DND-41 (cell line): Measurements from ENCODE around the gene UGCG.

Experiments used
- ATAC-seq: fragments of 200-7000 bp; cut with Tn5 transposase; 3 replicates; pipeline ENCODE4 v1.9.1; 2021; ENCODE audit warnings: low read depth; ENCODE audit not compliant: insufficient read depth
- DNase-seq: peaks from one replicate; pipeline ENCODE4 v3.0.0-alpha.2; 2020
- H2AFZ ChIP-seq: 2 replicates; pipeline ENCODE4 v1.6.0; 2012; ENCODE audit warnings: low read depth, low read length
- H3K27ac ChIP-seq: 2 replicates; pipeline ENCODE4 v1.5.1; 2012; ENCODE audit warnings: low read length, inconsistent platforms
- H3K27me3 ChIP-seq: fragments of 200-600 bp; sonication (generic); 2 replicates; pipeline ENCODE4 v1.6.0; 2012; ENCODE audit warnings: low read length, mild to moderate bottlenecking, inconsistent platforms; ENCODE audit not compliant: insufficient read depth, poor library complexity
- H3K36me3 ChIP-seq: 2 replicates; pipeline ENCODE4 v1.5.1; 2012; ENCODE audit warnings: low read length, inconsistent platforms; ENCODE audit not compliant: insufficient read depth
- H3K4me1 ChIP-seq: 2 replicates; pipeline ENCODE4 v1.5.1; 2012; ENCODE audit warnings: mild to moderate bottlenecking, low read length; ENCODE audit not compliant: insufficient read depth
- H3K4me2 ChIP-seq: 2 replicates; pipeline ENCODE4 v1.6.0; 2012; ENCODE audit warnings: mild to moderate bottlenecking, moderate library complexity, low read length, inconsistent platforms; ENCODE audit not compliant: insufficient read depth
- H3K4me3 ChIP-seq, 2 experiments: fragments of 200-600 bp in 1 of 2; shearing (Covaris generic) in 1 of 2; 2 replicates each; pipeline ENCODE4 v1.5.1; 2012 to 2016; ENCODE audit warnings: inconsistent platforms in 2 of 2, low read length in 2 of 2, mild to moderate bottlenecking in 2 of 2, low read depth in 1 of 2, moderate library complexity in 1 of 2
- H3K79me2 ChIP-seq: 2 replicates; pipeline ENCODE4 v1.6.0; 2012; ENCODE audit warnings: low read length, inconsistent platforms; ENCODE audit not compliant: insufficient read depth
- H3K9ac ChIP-seq: 2 replicates; pipeline ENCODE4 v1.6.0; 2012; ENCODE audit warnings: low read depth, mild to moderate bottlenecking, inconsistent platforms, low read length, moderate library complexity
- H3K9me3 ChIP-seq: 2 replicates; pipeline ENCODE4 v1.5.1; 2012; ENCODE audit warnings: low read length, moderate library complexity, mild to moderate bottlenecking, inconsistent platforms; ENCODE audit not compliant: insufficient read depth, severe bottlenecking
- H4K20me1 ChIP-seq: 2 replicates; pipeline ENCODE4 v1.6.0; 2012; ENCODE audit warnings: low read length; ENCODE audit not compliant: insufficient read depth
- CTCF ChIP-seq: IDR thresholded peaks from 2 replicates; pipeline ENCODE4 v1.5.1; 2012; ENCODE audit warnings: borderline replicate concordance, low read length, moderate library complexity, mild to moderate bottlenecking; ENCODE audit not compliant: poor library complexity, severe bottlenecking; ENCODE audit errors: extremely low read depth
- EZH2 ChIP-seq: IDR thresholded peaks from 3 replicates; pipeline ENCODE4 v1.6.1; 2012; ENCODE audit warnings: borderline replicate concordance, low read depth, mild to moderate bottlenecking, moderate library complexity, low read length, inconsistent platforms; ENCODE audit not compliant: severe bottlenecking

UGCG gene

GRCh38 chr9:111863636-111864035, 33.0 kb upstream of the UGCG start:
- TF ChIP-seq EZH2 (no peak), CTCF (no peak)
- Histone ChIP-seq H3K9me3 (no peaks in the 10 kb centered on the region), H2AFZ (no peak overlapping the region), H3K27ac (no peak overlapping the region), H4K20me1 (no peaks in the 10 kb centered on the region), H3K4me3 (no peak overlapping the region), H3K4me1 (no peaks in the 10 kb centered on the region), H3K27me3 (no peaks in the 10 kb centered on the region), H3K4me2 (no peak overlapping the region), H3K79me2 (no peaks in the 10 kb centered on the region), H3K36me3 (no peaks in the 10 kb centered on the region), H3K9ac (no peak overlapping the region)
- no peak for DNase-seq
- ATAC-seq = no peak

GRCh38 chr9:111866976-111867375, 29.6 kb upstream of the UGCG start:
- Histone ChIP-seq H3K4me2 (no peak overlapping the region), H3K9me3 (no peaks in the 10 kb centered on the region), H3K27me3 (no peaks in the 10 kb centered on the region), H3K4me3 (no peak overlapping the region), H4K20me1 (no peaks in the 10 kb centered on the region), H3K9ac (no peak overlapping the region), H3K79me2 (no peaks in the 10 kb centered on the region), H3K36me3 (no peaks in the 10 kb centered on the region), H3K27ac (no peak overlapping the region), H2AFZ (no peak overlapping the region), H3K4me1 (no peaks in the 10 kb centered on the region)
- DNase-seq (no peak), ATAC-seq (no peak)
- TF ChIP-seq CTCF (no peak), EZH2 (no peak)

- no peak overlapping the region for H3K4me3 ChIP-seq
- no peak overlapping the region for H3K27ac ChIP-seq
- H3K79me2 ChIP-seq = no peaks in the 10 kb centered on the region
- TF ChIP-seq CTCF = no peak
- no peak for TF ChIP-seq EZH2
- no peak overlapping the region for H2AFZ ChIP-seq
- H3K36me3 ChIP-seq = no peaks in the 10 kb centered on the region
- no peaks in the 10 kb centered on the region for H3K4me1 ChIP-seq
- no peaks in the 10 kb centered on the region for H3K9me3 ChIP-seq
- no peak for DNase-seq
- ATAC-seq = no peak
- no peaks in the 10 kb centered on the region for H3K27me3 ChIP-seq
- no peak overlapping the region for H3K4me2 ChIP-seq
- H4K20me1 ChIP-seq = no peaks in the 10 kb centered on the region
- H3K9ac ChIP-seq = no peak overlapping the region
Observed at GRCh38 chr9:111868475-111868874, 28.1 kb upstream of the UGCG start.

- Histone ChIP-seq H3K9ac (no peak overlapping the region), H2AFZ (no peak overlapping the region), H3K27me3 (no peaks in the 10 kb centered on the region), H3K4me2 (no peak overlapping the region), H4K20me1 (no peaks in the 10 kb centered on the region), H3K79me2 (no peaks in the 10 kb centered on the region), H3K27ac (no peak overlapping the region), H3K9me3 (no peaks in the 10 kb centered on the region), H3K36me3 (no peaks in the 10 kb centered on the region), H3K4me3 (no peak overlapping the region), H3K4me1 (no peaks in the 10 kb centered on the region)
- ATAC-seq = no peak
- no peak for DNase-seq
- no peak for TF ChIP-seq EZH2
- no peak for TF ChIP-seq CTCF
Observed at GRCh38 chr9:111870774-111871498, 25.7 kb upstream of the UGCG start.
